Activated T-cell treated with anti-CD3 and anti-CD28 coated beads, Interleukin-2, amount 50 U/mL, for 72 hours (primary cell): Measurements from ENCODE around the gene SEC61A1. TPM values are rescaled to one million over a fixed set of nuclear protein-coding genes. Genes with fewer than 3 reads are reported as not detected.

ENCODE experiments used
- ATAC-seq, 2 donors: fragments of 150-1000 bp; cut with Tn5 transposase; replicated peaks in 1 of 2; 2 replicates each; pipeline ENCODE4 v1.10.0; 2021; ENCODE audit warnings: moderate library complexity in 2 of 2, mild to moderate bottlenecking in 1 of 2
- DNase-seq, 2 donors: peaks; one replicate each; pipeline ENCODE4 v3.0.0; 2021 to 2022; ENCODE audit warnings: mixed read lengths in 1 of 2
- H3K27ac Mint-ChIP-seq: one replicate; pipeline ENCODE4 v1.8.0; 2022; ENCODE audit warnings: mild to moderate bottlenecking, moderate library complexity, mixed read lengths
- H3K27me3 Mint-ChIP-seq: one replicate; pipeline ENCODE4 v1.8.0; 2022; ENCODE audit warnings: low read depth, mixed read lengths
- H3K36me3 Mint-ChIP-seq, 2 donors: one replicate each; pipeline ENCODE4 v1.8.0; 2022; ENCODE audit warnings: mixed read lengths in 2 of 2, mild to moderate bottlenecking in 1 of 2; ENCODE audit not compliant: insufficient read depth in 2 of 2
- H3K4me1 Mint-ChIP-seq: one replicate; pipeline ENCODE4 v1.8.0; 2022; ENCODE audit warnings: low read depth, mixed read lengths
- H3K4me3 Mint-ChIP-seq, 2 donors: one replicate each; pipeline ENCODE4 v1.8.0; 2022; ENCODE audit warnings: mild to moderate bottlenecking in 2 of 2, mixed read lengths in 2 of 2, moderate library complexity in 2 of 2
- H3K9me3 Mint-ChIP-seq, 2 donors: one replicate each; pipeline ENCODE4 v1.8.0; 2022; ENCODE audit warnings: mixed read lengths in 2 of 2
- total RNA-seq, 2 donors: library from RNA; stranded (reverse); gene quantifications; one replicate each; pipeline ENCODE4 v1.2.3, GENCODE V29; 2022

SEC61A1 gene
- total RNA-seq, 2 donors from 2014 or later = 152 to 188 TPM

DNA sequence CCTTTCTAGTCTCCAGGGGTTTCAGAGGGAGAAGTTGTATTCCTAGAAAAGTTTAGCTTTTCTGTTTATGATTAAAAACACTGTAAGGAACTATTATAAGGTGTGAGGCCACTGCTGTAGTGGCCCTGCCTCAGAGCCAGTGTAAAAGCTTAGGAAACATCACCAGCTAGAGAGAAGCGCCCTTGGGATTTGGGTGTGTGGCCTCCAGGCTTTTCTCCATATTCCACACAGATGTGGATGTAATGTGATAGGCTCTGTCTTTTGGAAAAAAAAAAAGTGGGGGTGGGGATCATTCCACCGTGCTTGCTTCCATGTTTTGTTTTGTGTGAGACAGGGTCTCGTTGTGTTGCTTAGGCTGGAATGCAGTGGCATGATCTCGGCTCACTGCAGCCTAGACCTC, 13.9 kb downstream of the SEC61A1 start:
- Mint-ChIP-seq H3K4me3 (no peak overlapping the region), H3K9me3 (no peaks in the 10 kb centered on the region), H3K27me3 (no peaks in the 10 kb centered on the region), H3K27ac (no peak overlapping the region), H3K4me1 (peaks cover 11% of the 10 kb centered on the region), H3K36me3 (peaks cover 23 to 53% of the 10 kb centered on the region in 2 donors)
- no peak for ATAC-seq
- no peak for DNase-seq

DNA sequence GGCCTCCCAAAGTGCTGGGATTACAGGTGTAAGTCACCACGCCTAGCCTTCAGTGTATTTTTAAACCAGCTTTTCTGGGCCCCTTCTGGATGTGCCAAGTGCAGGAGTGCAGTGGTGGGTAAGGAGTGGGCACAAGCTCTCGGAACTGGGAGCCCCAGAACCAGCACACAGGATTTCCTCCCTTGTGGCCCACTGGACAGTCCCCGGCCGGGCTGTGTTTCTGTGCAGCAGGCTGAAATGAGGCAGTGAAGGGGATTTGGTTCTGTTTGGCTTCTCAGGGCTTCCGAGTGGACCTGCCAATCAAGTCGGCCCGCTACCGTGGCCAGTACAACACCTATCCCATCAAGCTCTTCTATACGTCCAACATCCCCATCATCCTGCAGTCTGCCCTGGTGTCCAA, 14.4 kb downstream of the SEC61A1 start:
- no peak overlapping the region for H3K4me3 Mint-ChIP-seq
- H3K27me3 Mint-ChIP-seq = no peaks in the 10 kb centered on the region
- H3K27ac Mint-ChIP-seq = no peak overlapping the region
- no peak for ATAC-seq
- peaks cover 7% of the 10 kb centered on the region for H3K4me1 Mint-ChIP-seq
- no peak for DNase-seq
- peaks cover 20 to 47% of the 10 kb centered on the region in 2 donors for H3K36me3 Mint-ChIP-seq
- no peaks in the 10 kb centered on the region for H3K9me3 Mint-ChIP-seq

- ATAC-seq (no peak), DNase-seq (no peak)
- Mint-ChIP-seq H3K27me3 (no peaks in the 10 kb centered on the region), H3K4me3 (no peak overlapping the region), H3K9me3 (no peaks in the 10 kb centered on the region), H3K36me3 (peaks cover 14 to 41% of the 10 kb centered on the region in 2 donors), H3K27ac (peak overlapping the region; percentile 9), H3K4me1 (no peaks in the 10 kb centered on the region)
These were observed 15.3 kb downstream of the SEC61A1 start for GRCh38 chr3:128067489-128067888.

- Mint-ChIP-seq H3K27ac (peak overlapping the region; percentile 9), H3K4me3 (no peak overlapping the region), H3K9me3 (no peaks in the 10 kb centered on the region), H3K27me3 (no peaks in the 10 kb centered on the region), H3K36me3 (peaks cover 11 to 37% of the 10 kb centered on the region in 2 donors), H3K4me1 (no peaks in the 10 kb centered on the region)
- peak; percentile 25 to 54 for ATAC-seq
- DNase-seq = peak; percentile 38 to 39
These were observed 16.0 kb downstream of the SEC61A1 start for GRCh38 chr3:128068156-128068620.

GRCh38 chr3:128069271-128069670, 17.0 kb downstream of the SEC61A1 start:
- Mint-ChIP-seq H3K27me3 (no peaks in the 10 kb centered on the region), H3K9me3 (no peaks in the 10 kb centered on the region), H3K4me3 (no peak overlapping the region), H3K36me3 (peaks cover 9 to 32% of the 10 kb centered on the region in 2 donors), H3K4me1 (peaks cover 6% of the 10 kb centered on the region), H3K27ac (no peak overlapping the region)
- DNase-seq (no peak), ATAC-seq (no peak)

GRCh38 chr3:128070898-128071591, 18.8 kb downstream of the SEC61A1 start:
- H3K9me3 Mint-ChIP-seq = no peaks in the 10 kb centered on the region
- H3K4me1 Mint-ChIP-seq = peaks cover 14% of the 10 kb centered on the region
- peaks cover 6 to 24% of the 10 kb centered on the region in 2 donors for H3K36me3 Mint-ChIP-seq
- ATAC-seq (no peak), DNase-seq (no peak)
- H3K27ac Mint-ChIP-seq = no peak overlapping the region
- H3K4me3 Mint-ChIP-seq = no peak overlapping the region
- no peaks in the 10 kb centered on the region for H3K27me3 Mint-ChIP-seq

- H3K4me1 Mint-ChIP-seq = peaks cover 14% of the 10 kb centered on the region
- H3K27me3 Mint-ChIP-seq = no peaks in the 10 kb centered on the region
- H3K9me3 Mint-ChIP-seq = no peaks in the 10 kb centered on the region
- peaks cover 6 to 20% of the 10 kb centered on the region in 2 donors for H3K36me3 Mint-ChIP-seq
- H3K27ac Mint-ChIP-seq = no peak overlapping the region
- no peak for DNase-seq
- no peak overlapping the region for H3K4me3 Mint-ChIP-seq
- no peak for ATAC-seq
These were observed 19.7 kb downstream of the SEC61A1 start for GRCh38 chr3:128071771-128072453.

- Mint-ChIP-seq H3K27me3 (no peaks in the 10 kb centered on the region), H3K4me3 (no peak overlapping the region), H3K27ac (no peak overlapping the region), H3K9me3 (no peaks in the 10 kb centered on the region), H3K4me1 (peaks cover 14% of the 10 kb centered on the region), H3K36me3 (peaks cover 6 to 15% of the 10 kb centered on the region in 2 donors)
- DNase-seq = no peak
- ATAC-seq = no peak
These were observed 20.4 kb downstream of the SEC61A1 start for GRCh38 chr3:128072454-128073184.

- Mint-ChIP-seq H3K27ac (no peak overlapping the region), H3K4me1 (peaks cover 19% of the 10 kb centered on the region), H3K27me3 (no peaks in the 10 kb centered on the region), H3K9me3 (no peaks in the 10 kb centered on the region), H3K4me3 (no peak overlapping the region), H3K36me3 (peaks cover 4 to 10% of the 10 kb centered on the region in 2 donors)
- no peak for DNase-seq
- ATAC-seq = no peak
These were observed 21.0 kb downstream of the SEC61A1 start for GRCh38 chr3:128073185-128073725.

GRCh38 chr3:128073807-128074206, 21.6 kb downstream of the SEC61A1 start:
- H3K36me3 Mint-ChIP-seq = peaks cover 2 to 6% of the 10 kb centered on the region in 2 donors
- DNase-seq (no peak), ATAC-seq (no peak)
- no peak overlapping the region for H3K27ac Mint-ChIP-seq
- no peaks in the 10 kb centered on the region for H3K27me3 Mint-ChIP-seq
- H3K9me3 Mint-ChIP-seq = no peaks in the 10 kb centered on the region
- H3K4me3 Mint-ChIP-seq = no peak overlapping the region
- peaks cover 19% of the 10 kb centered on the region for H3K4me1 Mint-ChIP-seq

- Mint-ChIP-seq H3K27ac (no peak overlapping the region), H3K27me3 (no peaks in the 10 kb centered on the region), H3K4me1 (peaks cover 19% of the 10 kb centered on the region), H3K36me3 (peaks cover 2 to 5% of the 10 kb centered on the region in 2 donors), H3K9me3 (no peaks in the 10 kb centered on the region), H3K4me3 (peak overlapping the region in 1 of 2 donors; percentile 67)
- peak; percentile 5 to 10 for ATAC-seq
- no peak for DNase-seq
These were observed 22.7 kb downstream of the SEC61A1 start for GRCh38 chr3:128074851-128075521.
